GM23338 (cell line): ENCODE results near the gene CHST11. TPM values are rescaled to one million over a fixed set of nuclear protein-coding genes. Genes with fewer than 3 reads are reported as not detected.

ENCODE experiments used
- ATAC-seq: fragments of 200-7000 bp; cut with Tn5 transposase; 3 replicates; pipeline ENCODE4 v1.9.1; 2020
- DNase-seq: peaks from one replicate; pipeline ENCODE4 v3.0.0-alpha.2; 2015; ENCODE audit warnings: low spot score
- H2AFZ ChIP-seq: fragments of 200-600 bp; sonication (generic); 2 replicates; pipeline ENCODE4 v1.8.0; 2016; ENCODE audit warnings: antibody characterized with exemption, mild to moderate bottlenecking, moderate library complexity
- H3F3A ChIP-seq: fragments of 200-600 bp; sonication (generic); replicated peaks from 2 replicates; pipeline ENCODE4 v1.8.0; 2017; ENCODE audit warnings: antibody characterized with exemption, mixed run types, low read depth
- H3K27ac ChIP-seq: fragments of 200-600 bp; sonication (generic); 2 replicates; pipeline ENCODE4 v1.6.1; 2016; ENCODE audit warnings: low read depth
- H3K27me3 ChIP-seq: fragments of 200-600 bp; sonication (generic); 2 replicates; pipeline ENCODE4 v1.8.0; 2016; ENCODE audit warnings: mild to moderate bottlenecking, mixed run types, moderate library complexity; ENCODE audit not compliant: insufficient read depth
- H3K36me3 ChIP-seq: fragments of 200-600 bp; sonication (generic); 2 replicates; pipeline ENCODE4 v1.8.0; 2016; ENCODE audit warnings: mild to moderate bottlenecking; ENCODE audit not compliant: insufficient read depth
- H3K4me1 ChIP-seq: fragments of 200-600 bp; sonication (generic); 2 replicates; pipeline ENCODE4 v1.8.0; 2016; ENCODE audit warnings: mild to moderate bottlenecking, moderate library complexity; ENCODE audit not compliant: insufficient read depth
- H3K4me2 ChIP-seq: fragments of 200-600 bp; sonication (generic); 2 replicates; pipeline ENCODE4 v1.7.1; 2017; ENCODE audit warnings: mixed run types
- H3K4me3 ChIP-seq: fragments of 200-600 bp; sonication (generic); 2 replicates; pipeline ENCODE4 v1.6.1; 2016; ENCODE audit warnings: mixed run types
- H3K79me2 ChIP-seq: fragments of 200-600 bp; sonication (generic); replicated peaks from 2 replicates; pipeline ENCODE4 v1.8.0; 2017; ENCODE audit warnings: mild to moderate bottlenecking; ENCODE audit not compliant: insufficient read depth
- H3K9me2 ChIP-seq: fragments of 200-600 bp; sonication (generic); 2 replicates; pipeline ENCODE4 v1.8.0; 2017; ENCODE audit not compliant: insufficient read depth
- H4K20me1 ChIP-seq: fragments of 200-600 bp; sonication (generic); replicated peaks from 2 replicates; pipeline ENCODE4 v1.8.0; 2017; ENCODE audit warnings: mild to moderate bottlenecking; ENCODE audit not compliant: insufficient read depth
- H3K27ac Mint-ChIP-seq: 2 replicates; pipeline ENCODE4 v1.8.0; 2020; ENCODE audit warnings: inconsistent platforms, mild to moderate bottlenecking, moderate library complexity, mixed read lengths
- H3K27me3 Mint-ChIP-seq: 3 replicates; pipeline ENCODE4 v1.8.0; 2022; ENCODE audit warnings: low read depth, mild to moderate bottlenecking, moderate library complexity, mixed read lengths, inconsistent platforms; ENCODE audit not compliant: insufficient read depth, poor library complexity
- H3K36me3 Mint-ChIP-seq: 3 replicates; pipeline ENCODE4 v1.8.0; 2021; ENCODE audit warnings: low read depth, mild to moderate bottlenecking, inconsistent platforms, moderate library complexity, mixed read lengths
- H3K4me1 Mint-ChIP-seq: 3 replicates; pipeline ENCODE4 v1.8.0; 2020; ENCODE audit warnings: mild to moderate bottlenecking, inconsistent platforms, mixed read lengths
- H3K4me3 Mint-ChIP-seq: 3 replicates; pipeline ENCODE4 v1.8.0; 2021; ENCODE audit warnings: moderate library complexity, mild to moderate bottlenecking, inconsistent platforms, mixed read lengths
- H3K9me3 Mint-ChIP-seq: 3 replicates; pipeline ENCODE4 v1.8.0; 2020; ENCODE audit warnings: moderate library complexity, mild to moderate bottlenecking, inconsistent platforms, mixed read lengths
- CREB1 ChIP-seq: fragments of 250-450 bp; sonication (Bioruptor Pico); IDR thresholded peaks from 2 replicates; pipeline ENCODE4 v1.5.0; 2020; ENCODE audit warnings: low read depth, mild to moderate bottlenecking, moderate library complexity
- EZH2 ChIP-seq: fragments of 200-600 bp; sonication (generic); IDR thresholded peaks from one replicate; pipeline ENCODE4 v1.8.0; 2017; ENCODE audit warnings: antibody characterized with exemption, mild to moderate bottlenecking, low read depth; ENCODE audit not compliant: unreplicated experiment
- EZH2phosphoT487 ChIP-seq: fragments of 200-600 bp; sonication (generic); IDR thresholded peaks from one replicate; pipeline ENCODE4 v1.8.1; 2018; ENCODE audit warnings: antibody characterized with exemption; ENCODE audit not compliant: unreplicated experiment
- JUNB ChIP-seq: IDR thresholded peaks from one replicate; pipeline ENCODE4 v1.6.1; 2016; ENCODE audit warnings: antibody characterized with exemption; ENCODE audit not compliant: unreplicated experiment
- STAT1 ChIP-seq: IDR thresholded peaks from one replicate; pipeline ENCODE4 v1.6.1; 2016; ENCODE audit warnings: antibody characterized with exemption; ENCODE audit not compliant: unreplicated experiment
- ZNF114 ChIP-seq: fragments of 250-450 bp; sonication (Bioruptor Pico); IDR thresholded peaks from 2 replicates; pipeline ENCODE4 v1.5.0; 2020; ENCODE audit warnings: mild to moderate bottlenecking, moderate library complexity
- polyA plus RNA-seq: library from polyadenylated mRNA; unstranded; fragments of >200 nt; fragmentation: Nextera tagmentation; extraction: Ambion mirVana; gene quantifications from 2 replicates; pipeline ENCODE4 v1.2.1, GENCODE V29; 2016
- total RNA-seq: library from RNA; depleted of rRNA; stranded (reverse); fragments of >200 nt; shearing (Covaris generic); gene quantifications from 2 replicates; pipeline ENCODE4 v1.2.3, GENCODE V29; 2014
- TF ChIP-seq, protein P1 (sequence below): IDR thresholded peaks from 2 replicates; pipeline ENCODE4 v1.6.1; 2016; ENCODE audit warnings: antibody characterized with exemption
- TF ChIP-seq, protein P2 (sequence below): fragments of 250-450 bp; sonication (Bioruptor Pico); IDR thresholded peaks from 2 replicates; pipeline ENCODE4 v1.5.0; 2020; ENCODE audit warnings: mild to moderate bottlenecking, moderate library complexity
- TF ChIP-seq, protein P3 (sequence below): IDR thresholded peaks from one replicate; pipeline ENCODE4 v1.6.1; 2018; ENCODE audit warnings: antibody characterized with exemption; ENCODE audit not compliant: unreplicated experiment

CHST11 gene
- total and polyA plus RNA-seq, 2 experiments from 2014 or later, result 7.7 to 25.7 TPM

DNA sequence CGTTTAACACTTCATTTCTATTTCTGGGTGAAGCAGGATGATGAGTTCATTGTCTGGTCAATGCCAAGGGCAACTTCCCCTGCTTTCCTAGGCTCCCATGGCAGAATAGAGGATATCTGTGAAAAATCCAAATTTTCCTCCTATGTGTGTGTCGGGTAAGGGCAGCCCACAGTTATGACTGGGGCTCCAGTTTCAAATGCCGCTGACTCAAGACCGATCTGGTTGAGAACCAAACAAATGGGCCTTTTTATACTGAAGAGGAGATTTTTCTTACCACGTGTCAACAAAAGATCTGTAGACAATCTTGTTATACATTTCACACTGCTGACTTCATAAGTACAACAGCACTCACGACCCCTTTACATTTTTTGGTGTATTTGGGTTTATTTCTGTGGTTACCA, 120.8 kb downstream of the CHST11 start:
- Histone ChIP-seq H3K79me2 (no peaks in the 10 kb centered on the region), H3K4me2 (no peak overlapping the region), H2AFZ (no peak overlapping the region), H3K27me3 (no peaks in the 10 kb centered on the region), H3F3A (no peaks in the 10 kb centered on the region), H4K20me1 (no peaks in the 10 kb centered on the region), H3K27ac (no peak overlapping the region), H3K9me2 (no peaks in the 10 kb centered on the region), H3K4me3 (no peak overlapping the region), H3K36me3 (no peaks in the 10 kb centered on the region), H3K4me1 (peaks cover 1% of the 10 kb centered on the region; the same call in 1 of the 2 replicates)
- Mint-ChIP-seq H3K4me3 (no peak overlapping the region), H3K36me3 (peaks cover 4% of the 10 kb centered on the region; the same call in 2 of the 3 replicates), H3K4me1 (peaks cover 8% of the 10 kb centered on the region), H3K27me3 (peaks cover 5% of the 10 kb centered on the region), H3K9me3 (no peaks in the 10 kb centered on the region), H3K27ac (no peak overlapping the region)
- DNase-seq (no peak), ATAC-seq (no peak)
- TF ChIP-seq EZH2phosphoT487 (no peak), ZNF114 (CRISPR knock-in tag) (no peak), EZH2 (no peak), STAT1 (no peak), CREB1 (CRISPR knock-in tag) (no peak), JUNB (no peak)
- TF ChIP-seq, protein P1, sequence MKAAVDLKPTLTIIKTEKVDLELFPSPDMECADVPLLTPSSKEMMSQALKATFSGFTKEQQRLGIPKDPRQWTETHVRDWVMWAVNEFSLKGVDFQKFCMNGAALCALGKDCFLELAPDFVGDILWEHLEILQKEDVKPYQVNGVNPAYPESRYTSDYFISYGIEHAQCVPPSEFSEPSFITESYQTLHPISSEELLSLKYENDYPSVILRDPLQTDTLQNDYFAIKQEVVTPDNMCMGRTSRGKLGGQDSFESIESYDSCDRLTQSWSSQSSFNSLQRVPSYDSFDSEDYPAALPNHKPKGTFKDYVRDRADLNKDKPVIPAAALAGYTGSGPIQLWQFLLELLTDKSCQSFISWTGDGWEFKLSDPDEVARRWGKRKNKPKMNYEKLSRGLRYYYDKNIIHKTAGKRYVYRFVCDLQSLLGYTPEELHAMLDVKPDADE, result no peak
- TF ChIP-seq, protein P2, sequence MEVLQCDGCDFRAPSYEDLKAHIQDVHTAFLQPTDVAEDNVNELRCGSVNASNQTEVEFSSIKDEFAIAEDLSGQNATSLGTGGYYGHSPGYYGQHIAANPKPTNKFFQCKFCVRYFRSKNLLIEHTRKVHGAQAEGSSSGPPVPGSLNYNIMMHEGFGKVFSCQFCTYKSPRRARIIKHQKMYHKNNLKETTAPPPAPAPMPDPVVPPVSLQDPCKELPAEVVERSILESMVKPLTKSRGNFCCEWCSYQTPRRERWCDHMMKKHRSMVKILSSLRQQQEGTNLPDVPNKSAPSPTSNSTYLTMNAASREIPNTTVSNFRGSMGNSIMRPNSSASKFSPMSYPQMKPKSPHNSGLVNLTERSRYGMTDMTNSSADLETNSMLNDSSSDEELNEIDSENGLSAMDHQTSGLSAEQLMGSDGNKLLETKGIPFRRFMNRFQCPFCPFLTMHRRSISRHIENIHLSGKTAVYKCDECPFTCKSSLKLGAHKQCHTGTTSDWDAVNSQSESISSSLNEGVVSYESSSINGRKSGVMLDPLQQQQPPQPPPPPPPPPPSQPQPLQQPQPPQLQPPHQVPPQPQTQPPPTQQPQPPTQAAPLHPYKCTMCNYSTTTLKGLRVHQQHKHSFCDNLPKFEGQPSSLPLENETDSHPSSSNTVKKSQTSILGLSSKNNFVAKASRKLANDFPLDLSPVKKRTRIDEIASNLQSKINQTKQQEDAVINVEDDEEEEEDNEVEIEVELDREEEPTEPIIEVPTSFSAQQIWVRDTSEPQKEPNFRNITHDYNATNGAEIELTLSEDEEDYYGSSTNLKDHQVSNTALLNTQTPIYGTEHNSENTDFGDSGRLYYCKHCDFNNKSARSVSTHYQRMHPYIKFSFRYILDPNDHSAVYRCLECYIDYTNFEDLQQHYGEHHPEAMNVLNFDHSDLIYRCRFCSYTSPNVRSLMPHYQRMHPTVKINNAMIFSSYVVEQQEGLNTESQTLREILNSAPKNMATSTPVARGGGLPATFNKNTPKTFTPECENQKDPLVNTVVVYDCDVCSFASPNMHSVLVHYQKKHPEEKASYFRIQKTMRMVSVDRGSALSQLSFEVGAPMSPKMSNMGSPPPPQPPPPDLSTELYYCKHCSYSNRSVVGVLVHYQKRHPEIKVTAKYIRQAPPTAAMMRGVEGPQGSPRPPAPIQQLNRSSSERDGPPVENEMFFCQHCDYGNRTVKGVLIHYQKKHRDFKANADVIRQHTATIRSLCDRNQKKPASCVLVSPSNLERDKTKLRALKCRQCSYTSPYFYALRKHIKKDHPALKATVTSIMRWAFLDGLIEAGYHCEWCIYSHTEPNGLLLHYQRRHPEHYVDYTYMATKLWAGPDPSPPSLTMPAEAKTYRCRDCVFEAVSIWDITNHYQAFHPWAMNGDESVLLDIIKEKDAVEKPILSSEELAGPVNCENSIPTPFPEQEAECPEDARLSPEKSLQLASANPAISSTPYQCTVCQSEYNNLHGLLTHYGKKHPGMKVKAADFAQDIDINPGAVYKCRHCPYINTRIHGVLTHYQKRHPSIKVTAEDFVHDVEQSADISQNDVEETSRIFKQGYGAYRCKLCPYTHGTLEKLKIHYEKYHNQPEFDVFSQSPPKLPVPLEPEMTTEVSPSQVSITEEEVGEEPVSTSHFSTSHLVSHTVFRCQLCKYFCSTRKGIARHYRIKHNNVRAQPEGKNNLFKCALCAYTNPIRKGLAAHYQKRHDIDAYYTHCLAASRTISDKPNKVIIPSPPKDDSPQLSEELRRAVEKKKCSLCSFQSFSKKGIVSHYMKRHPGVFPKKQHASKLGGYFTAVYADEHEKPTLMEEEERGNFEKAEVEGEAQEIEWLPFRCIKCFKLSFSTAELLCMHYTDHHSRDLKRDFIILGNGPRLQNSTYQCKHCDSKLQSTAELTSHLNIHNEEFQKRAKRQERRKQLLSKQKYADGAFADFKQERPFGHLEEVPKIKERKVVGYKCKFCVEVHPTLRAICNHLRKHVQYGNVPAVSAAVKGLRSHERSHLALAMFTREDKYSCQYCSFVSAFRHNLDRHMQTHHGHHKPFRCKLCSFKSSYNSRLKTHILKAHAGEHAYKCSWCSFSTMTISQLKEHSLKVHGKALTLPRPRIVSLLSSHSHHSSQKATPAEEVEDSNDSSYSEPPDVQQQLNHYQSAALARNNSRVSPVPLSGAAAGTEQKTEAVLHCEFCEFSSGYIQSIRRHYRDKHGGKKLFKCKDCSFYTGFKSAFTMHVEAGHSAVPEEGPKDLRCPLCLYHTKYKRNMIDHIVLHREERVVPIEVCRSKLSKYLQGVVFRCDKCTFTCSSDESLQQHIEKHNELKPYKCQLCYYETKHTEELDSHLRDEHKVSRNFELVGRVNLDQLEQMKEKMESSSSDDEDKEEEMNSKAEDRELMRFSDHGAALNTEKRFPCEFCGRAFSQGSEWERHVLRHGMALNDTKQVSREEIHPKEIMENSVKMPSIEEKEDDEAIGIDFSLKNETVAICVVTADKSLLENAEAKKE (CRISPR knock-in tag), result no peak
- TF ChIP-seq, protein P3, sequence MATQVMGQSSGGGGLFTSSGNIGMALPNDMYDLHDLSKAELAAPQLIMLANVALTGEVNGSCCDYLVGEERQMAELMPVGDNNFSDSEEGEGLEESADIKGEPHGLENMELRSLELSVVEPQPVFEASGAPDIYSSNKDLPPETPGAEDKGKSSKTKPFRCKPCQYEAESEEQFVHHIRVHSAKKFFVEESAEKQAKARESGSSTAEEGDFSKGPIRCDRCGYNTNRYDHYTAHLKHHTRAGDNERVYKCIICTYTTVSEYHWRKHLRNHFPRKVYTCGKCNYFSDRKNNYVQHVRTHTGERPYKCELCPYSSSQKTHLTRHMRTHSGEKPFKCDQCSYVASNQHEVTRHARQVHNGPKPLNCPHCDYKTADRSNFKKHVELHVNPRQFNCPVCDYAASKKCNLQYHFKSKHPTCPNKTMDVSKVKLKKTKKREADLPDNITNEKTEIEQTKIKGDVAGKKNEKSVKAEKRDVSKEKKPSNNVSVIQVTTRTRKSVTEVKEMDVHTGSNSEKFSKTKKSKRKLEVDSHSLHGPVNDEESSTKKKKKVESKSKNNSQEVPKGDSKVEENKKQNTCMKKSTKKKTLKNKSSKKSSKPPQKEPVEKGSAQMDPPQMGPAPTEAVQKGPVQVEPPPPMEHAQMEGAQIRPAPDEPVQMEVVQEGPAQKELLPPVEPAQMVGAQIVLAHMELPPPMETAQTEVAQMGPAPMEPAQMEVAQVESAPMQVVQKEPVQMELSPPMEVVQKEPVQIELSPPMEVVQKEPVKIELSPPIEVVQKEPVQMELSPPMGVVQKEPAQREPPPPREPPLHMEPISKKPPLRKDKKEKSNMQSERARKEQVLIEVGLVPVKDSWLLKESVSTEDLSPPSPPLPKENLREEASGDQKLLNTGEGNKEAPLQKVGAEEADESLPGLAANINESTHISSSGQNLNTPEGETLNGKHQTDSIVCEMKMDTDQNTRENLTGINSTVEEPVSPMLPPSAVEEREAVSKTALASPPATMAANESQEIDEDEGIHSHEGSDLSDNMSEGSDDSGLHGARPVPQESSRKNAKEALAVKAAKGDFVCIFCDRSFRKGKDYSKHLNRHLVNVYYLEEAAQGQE, result no peak
